ENCODE data around the gene ZBTB37. TPM values are rescaled to one million over a fixed set of nuclear protein-coding genes. Genes with fewer than 3 reads are reported as not detected.
A peak's percentile ranks its signal among the peaks of the same experiment; 100 is the strongest.

Gene ZBTB37
- total and polyA plus RNA-seq, 9 of the 15 experiments (the other 6 are each of a cell fraction or from before 2014, with no cell fraction given): 1.3 to 13.9 (median 5.4) TPM

GRCh38 chr1:173866413-173867115, 1.6 kb upstream of the ZBTB37 start (continued):
- no peak for TF ChIP-seq PATZ1 (CRISPR knock-in tag; IDR thresholded peaks at IDR 0.05; ENCODE audit: borderline replicate concordance)
- peak; percentile 61; the same call in 1 of the 2 replicates for TF ChIP-seq CREB5 (CRISPR knock-in tag; IDR thresholded peaks at IDR 0.05)
- no peak for TF ChIP-seq ZNF717 (CRISPR knock-in tag; IDR thresholded peaks at IDR 0.05)
- peak; percentile 24; the same call in 1 of the 2 replicates for TF ChIP-seq TEAD4 (IDR thresholded peaks at IDR 0.05; ENCODE audit: low read length)
- TF ChIP-seq TEAD4 (CRISPR knock-in tag; IDR thresholded peaks at IDR 0.05; ENCODE audit: borderline replicate concordance): no peak
- no peak for TF ChIP-seq RERE (CRISPR knock-in tag; IDR thresholded peaks at IDR 0.05; ENCODE audit: borderline replicate concordance)
- no peak for TF ChIP-seq HNRNPK (IDR thresholded peaks at IDR 0.05; ENCODE audit: low read depth, low read length, poor library complexity, severe bottlenecking)
- no peak for TF ChIP-seq PHTF2 (CRISPR knock-in tag; IDR thresholded peaks at IDR 0.05)
- TF ChIP-seq ZBTB9 (CRISPR knock-in tag; IDR thresholded peaks at IDR 0.05): no peak
- no peak for TF ChIP-seq NFYB (IDR thresholded peaks at IDR 0.05; ENCODE audit: extremely low read depth, insufficient read length)
- no peak for TF ChIP-seq NR0B1 (IDR thresholded peaks at IDR 0.05; ENCODE audit: partially characterized antibody)
- no peak for TF ChIP-seq HDAC1 (IDR thresholded peaks at IDR 0.05)
- TF ChIP-seq HOMEZ (CRISPR knock-in tag; IDR thresholded peaks at IDR 0.05): no peak

Data from K562 (cell line).